Tracheal epithelial cell (primary cell): ENCODE measurements around the gene PKLR. TPM values are rescaled to one million over a fixed set of nuclear protein-coding genes. Genes with fewer than 3 reads are reported as not detected.

ENCODE experiments used
- total RNA-seq: library from RNA; depleted of rRNA; stranded (reverse); fragments of >200 nt; gene quantifications from 2 replicates; pipeline ENCODE4 v1.2.1, GENCODE V29; 2014

The PKLR gene
- total RNA-seq: 0.24 TPM in 1 of 2 replicates, not detected in the other

DNA sequence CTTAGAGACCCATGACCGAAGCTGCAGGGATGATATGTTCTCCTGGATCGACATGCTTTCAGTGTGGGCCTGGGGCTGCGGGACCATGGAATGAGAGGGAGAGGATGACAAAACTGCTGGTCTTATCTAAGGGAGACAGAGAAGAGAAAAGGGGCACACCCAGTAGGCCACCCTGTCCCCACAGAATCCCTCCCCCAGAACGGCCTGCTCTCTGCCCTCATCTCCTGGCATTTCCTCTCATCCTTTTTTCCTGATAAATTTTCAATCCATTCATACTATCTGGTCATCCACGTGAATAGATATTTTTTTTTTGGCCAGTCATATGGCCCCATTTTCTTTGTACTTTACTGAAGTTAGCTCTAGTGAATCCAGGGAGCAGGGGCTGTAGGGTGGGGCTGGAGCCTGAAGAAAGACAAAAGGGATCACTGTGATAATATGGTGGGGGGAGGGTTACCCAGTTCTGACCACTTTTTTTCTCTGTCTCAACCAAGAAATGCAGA, at the start of gene PKLR:
Gene PKLR, minus strand, starts transcription at position 97 of the 500 bp plus-strand sequence. Its CDS starts 43 bp downstream, at position 54.

DNA sequence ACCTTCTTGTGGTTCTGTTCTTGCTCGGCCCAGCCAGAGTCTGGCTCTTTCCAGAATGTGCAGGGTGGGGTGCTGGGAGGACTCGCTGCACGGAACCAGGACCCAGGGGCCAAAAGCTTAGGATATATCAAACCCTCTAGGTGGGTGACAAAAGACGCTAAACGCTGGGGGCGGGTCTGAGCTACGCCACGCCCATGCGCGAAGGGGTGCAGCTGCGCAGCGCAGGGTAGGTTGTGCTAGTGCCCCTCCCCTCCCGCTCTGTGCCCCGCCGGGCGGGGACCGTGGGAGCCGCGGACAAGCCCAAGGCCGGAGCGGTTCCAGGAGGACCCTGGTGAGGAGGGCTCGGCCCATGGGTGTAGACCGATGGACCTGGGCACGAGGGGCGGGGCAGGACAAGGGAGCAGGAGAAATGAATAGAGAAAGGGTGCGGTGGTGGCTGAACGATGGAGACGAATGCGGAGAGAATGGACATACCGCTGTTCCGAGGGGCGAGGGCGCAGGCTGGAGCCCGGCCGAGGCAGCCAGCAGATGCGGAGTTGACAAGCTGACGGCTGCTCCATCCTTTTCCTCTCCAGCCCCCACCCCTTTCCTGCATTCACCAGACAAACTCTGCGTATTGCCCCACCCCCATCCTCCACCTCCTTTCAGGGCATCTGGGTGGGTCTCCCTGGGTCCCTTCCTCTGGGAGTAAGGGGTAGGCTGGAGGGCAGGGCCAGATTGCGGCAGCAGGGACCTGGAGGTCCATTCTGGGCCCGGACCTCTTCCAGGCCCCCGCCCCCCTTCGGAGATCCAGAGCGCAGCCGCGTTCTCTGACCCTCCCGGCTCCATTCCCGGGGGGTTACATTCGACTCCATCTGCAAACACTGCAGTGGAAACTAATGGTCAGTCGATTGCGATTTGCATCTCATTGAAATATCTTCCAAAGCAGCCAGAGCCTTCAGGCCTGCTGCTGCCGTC, 19.7 kb upstream of the PKLR start, which contains the start of gene RUSC1:
Gene RUSC1, plus strand, starts transcription at position 234 of the 957 bp plus-strand sequence. CDS start 880 bp downstream, outside the sequence.

GRCh38 chr1:155308493-155309422, 7.5 kb upstream of the PKLR start, which contains the start of gene FDPS:
Gene FDPS (plus strand): TSS chr1:155308866. CDS start chr1:155309790, 924 bp downstream.

GRCh38 chr1:155277070-155277901, 24.0 kb downstream of the PKLR start, which contains the start of gene HCN3:
Gene HCN3 (plus strand): TSS chr1:155277463. CDS start chr1:155277591, 128 bp downstream.

DNA sequence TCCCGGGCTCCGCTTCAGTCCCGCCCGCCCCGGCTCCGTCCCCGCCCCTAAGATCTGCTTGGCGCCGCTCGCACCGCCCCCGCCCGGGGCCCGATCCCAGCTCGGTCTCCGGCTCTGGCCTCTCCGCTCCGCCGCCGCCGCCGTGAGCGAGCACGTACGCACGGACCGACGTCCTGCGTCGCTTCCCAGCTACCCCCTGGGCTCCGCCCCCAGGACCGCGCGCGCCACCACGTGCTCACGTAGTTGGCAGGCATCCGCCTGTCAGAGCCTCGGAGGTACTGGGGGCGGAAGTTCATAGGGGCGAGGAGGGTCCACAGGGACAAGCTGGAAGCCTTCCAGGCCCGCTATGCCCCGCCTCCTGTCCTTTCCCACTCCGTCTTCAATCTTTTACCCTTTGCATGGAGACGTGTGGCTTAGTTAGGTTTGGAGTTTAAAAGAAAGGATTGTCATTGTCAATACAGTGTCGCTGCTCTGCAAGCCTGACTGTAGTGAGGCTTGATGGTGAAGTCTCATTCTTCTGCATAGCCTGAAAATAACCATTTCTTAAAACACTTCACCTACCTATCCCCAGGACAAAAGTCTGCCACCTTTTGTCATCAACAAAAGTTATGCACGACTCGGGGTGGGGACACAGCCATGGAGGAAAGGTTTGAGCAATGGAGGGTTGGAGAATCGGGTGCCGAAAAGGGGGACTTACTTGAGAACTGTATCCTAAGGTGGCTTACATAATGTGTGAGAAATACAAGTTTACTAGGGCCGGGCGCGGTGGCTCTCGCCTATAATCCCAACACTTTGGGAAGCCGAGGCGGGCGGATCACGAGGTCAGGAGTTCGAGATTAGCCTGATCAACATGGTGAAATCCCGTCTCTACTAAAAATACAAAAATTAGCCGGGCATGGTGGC, 27.6 kb downstream of the PKLR start, which contains the start of gene CLK2:
Gene CLK2, minus strand, starts transcription at position 162 of the 903 bp plus-strand sequence. CDS start 2,527 bp downstream, outside the sequence.

DNA sequence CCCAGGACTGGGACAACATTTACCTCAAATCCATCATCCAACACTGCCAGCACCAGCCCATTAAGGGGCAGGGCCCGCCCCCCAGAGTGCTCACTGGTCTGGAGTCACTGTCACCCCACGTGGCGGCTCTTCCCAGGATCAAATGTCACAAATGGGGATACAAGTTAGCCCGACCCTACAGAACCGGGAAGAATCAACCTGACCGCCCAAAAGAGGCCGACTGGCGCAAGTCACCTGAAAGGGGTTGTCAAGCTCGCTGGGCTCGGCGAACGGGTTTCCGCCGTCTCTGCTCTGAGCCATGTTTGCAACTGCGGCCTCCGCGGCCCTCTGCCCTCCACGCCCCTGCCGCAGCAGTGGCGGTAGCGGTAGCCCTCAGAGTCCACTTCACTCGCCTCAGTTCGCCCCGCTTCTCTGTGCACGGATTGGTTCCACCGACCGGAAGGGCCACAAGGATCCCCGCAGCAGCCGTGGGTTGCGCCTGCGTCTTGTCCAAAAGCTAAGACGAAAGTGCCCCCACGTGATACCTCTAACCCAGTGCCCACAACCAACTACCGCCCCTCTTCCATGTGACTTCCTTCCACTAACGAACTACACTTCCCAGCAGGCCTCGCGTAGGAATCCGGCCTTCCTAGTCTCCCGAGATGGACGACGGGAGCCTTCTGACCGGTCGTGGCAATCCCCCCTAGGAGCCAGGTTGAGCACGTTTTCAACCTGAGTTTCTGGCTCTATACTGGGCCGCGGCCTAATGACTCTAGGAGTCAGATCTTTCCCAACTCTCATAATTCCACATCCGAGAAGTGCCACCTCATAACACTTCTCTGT, 39.2 kb downstream of the PKLR start, which contains the start of gene SCAMP3:
Gene SCAMP3, minus strand, starts transcription at position 509 of the 822 bp plus-strand sequence. Its CDS starts 209 bp downstream, at position 300.

DNA sequence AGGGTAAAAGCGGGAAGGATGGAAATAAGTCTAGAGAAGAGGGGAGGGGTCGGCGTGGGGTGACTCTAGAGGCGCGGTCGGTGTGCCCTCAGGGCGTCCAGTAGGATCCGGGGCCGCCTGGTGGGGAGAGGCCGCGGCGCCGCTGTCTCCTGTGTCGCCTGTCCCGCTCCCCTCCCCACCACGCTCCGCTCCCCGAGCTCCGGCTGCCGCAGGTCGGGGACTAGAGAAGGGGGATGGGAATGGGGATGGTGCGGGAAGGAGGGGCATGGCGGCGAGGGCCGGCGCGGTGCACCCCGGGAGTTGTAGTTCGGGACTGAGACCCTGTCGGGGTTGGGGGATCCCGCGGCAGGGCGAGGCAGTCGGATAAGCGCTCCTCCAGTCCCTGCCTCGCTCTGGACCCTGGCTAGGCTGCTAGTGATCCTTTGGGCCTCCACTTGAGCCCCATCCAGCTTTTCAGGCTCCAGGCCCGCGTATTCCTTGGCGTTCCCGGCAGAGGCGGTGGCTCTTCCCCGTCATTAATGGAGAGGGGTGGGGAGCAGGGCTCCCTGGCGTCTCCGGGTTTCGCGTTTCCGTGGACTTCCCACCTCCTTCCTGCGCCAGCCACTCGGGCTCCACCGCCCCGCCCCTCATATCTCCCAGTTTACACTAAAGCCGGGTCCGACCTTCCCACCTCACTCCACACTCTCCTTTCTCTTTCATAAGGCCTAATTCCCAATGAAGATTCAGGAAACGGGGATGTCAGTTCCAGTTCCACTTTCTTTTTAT, 45.8 kb downstream of the PKLR start, which contains the start of gene ENTREP3:
Gene ENTREP3, minus strand, starts transcription at position 241 of the 765 bp plus-strand sequence. CDS start 606 bp downstream, outside the sequence.

Other genes starting within 250 kb of the PKLR start
- gene EFNA4, start 237.7 kb downstream of the PKLR start, total RNA-seq: 15.8 and 18.1 TPM in 2 replicates
- 9.9 and 12.6 TPM in 2 replicates for gene EFNA3, start 222.6 kb downstream of the PKLR start, total RNA-seq
- gene EFNA1, start 173.6 kb downstream of the PKLR start, total RNA-seq: 44.8 and 111 TPM in 2 replicates
- gene SLC50A1, start 165.6 kb downstream of the PKLR start, total RNA-seq: 61.9 and 120 TPM in 2 replicates
- 7.5 and 22.9 TPM in 2 replicates for gene DPM3, start 160.9 kb downstream of the PKLR start, total RNA-seq
- gene KRTCAP2, start 128.1 kb downstream of the PKLR start, total RNA-seq: 96.9 and 107 TPM in 2 replicates
- gene TRIM46, start 127.6 kb downstream of the PKLR start, total RNA-seq: 0.85 and 3.4 TPM in 2 replicates
- gene THBS3, start 93.5 kb downstream of the PKLR start, total RNA-seq: 12.1 and 14.7 TPM in 2 replicates
- 52.2 and 86.3 TPM in 2 replicates for gene MTX1, start 92.7 kb downstream of the PKLR start, total RNA-seq
- 5.8 and 10.7 TPM in 2 replicates for gene ENTREP3, start 46.0 kb downstream of the PKLR start, total RNA-seq
- gene SCAMP3, start 39.1 kb downstream of the PKLR start, total RNA-seq: 30.4 and 44.5 TPM in 2 replicates
- gene CLK2, start 27.9 kb downstream of the PKLR start, total RNA-seq: 12.6 and 16.4 TPM in 2 replicates
- 0.43 and 0.72 TPM in 2 replicates for gene HCN3, start 24.0 kb downstream of the PKLR start, total RNA-seq
- gene FDPS, start 7.4 kb upstream of the PKLR start, total RNA-seq: 183 and 331 TPM in 2 replicates
- gene RUSC1, start 19.5 kb upstream of the PKLR start, total RNA-seq: 18.6 and 24.1 TPM in 2 replicates